Gastroesophageal sphincter (tissue), 4 donors: ENCODE measurements around the gene MAGI3. TPM values are rescaled to one million over a fixed set of nuclear protein-coding genes. Genes with fewer than 3 reads are reported as not detected.

Experiments used
- ATAC-seq: fragments of 150-250 bp; one replicate; pipeline ENCODE4 v1.9.1; 2016; ENCODE audit warnings: mild to moderate bottlenecking, moderate library complexity
- H3K27ac ChIP-seq, 4 donors: fragments of 200-600 bp; sonication (generic) in 3 of 4; 1 replicate in 3 of 4; 2 replicates in 1 of 4; pipeline ENCODE4 v1.5.1; 2016 to 2019
- H3K27me3 ChIP-seq: fragments of 200-600 bp; sonication (generic); one replicate; pipeline ENCODE4 v1.5.1; 2019
- H3K36me3 ChIP-seq, 2 donors: fragments of 200-600 bp; sonication (generic); one replicate each; pipeline ENCODE4 v1.5.1; 2019; ENCODE audit warnings: control low read depth in 1 of 2
- H3K4me1 ChIP-seq, 3 donors: fragments of 200-600 bp; sonication (generic); 1 replicate in 2 of 3; 2 replicates in 1 of 3; pipeline ENCODE4 v1.5.1; 2016 to 2019; ENCODE audit warnings: control low read depth in 2 of 3
- H3K4me3 ChIP-seq, 2 donors: fragments of 200-600 bp; sonication (generic); one replicate each; pipeline ENCODE4 v1.5.1; 2019; ENCODE audit warnings: mild to moderate bottlenecking in 1 of 2, moderate library complexity in 1 of 2
- H3K9me3 ChIP-seq, 3 donors: fragments of 200-600 bp; sonication (generic); one replicate each; pipeline ENCODE4 v1.5.1; 2017 to 2019; ENCODE audit warnings: control low read depth in 2 of 3
- EP300 ChIP-seq: sonication (generic); formaldehyde crosslinking; IDR thresholded peaks from one replicate; pipeline ENCODE4 v1.6.1; 2017; ENCODE audit warnings: antibody characterized with exemption, mild to moderate bottlenecking
- POLR2A ChIP-seq, 2 donors: fragments of 450-650 bp; IDR thresholded peaks; one replicate each; pipeline ENCODE4 v1.6.1; 2017; ENCODE audit warnings: antibody characterized with exemption in 2 of 2, mild to moderate bottlenecking in 2 of 2, moderate library complexity in 1 of 2
- POLR2AphosphoS5 ChIP-seq: sonication (generic); formaldehyde crosslinking; IDR thresholded peaks from one replicate; pipeline ENCODE4 v1.6.1; 2017; ENCODE audit warnings: antibody characterized with exemption
- WGBS, 2 donors: methylation state at CpG; one replicate each; pipeline ENCODE4 v1.1.5; 2018; ENCODE audit warnings: low coverage in 1 of 2; 5-methylcytosine and 5-hydroxymethylcytosine counted together
- total RNA-seq, 4 donors: library from RNA; depleted of rRNA; stranded (reverse); fragments of >200 nt; gene quantifications; one replicate each; pipeline ENCODE4 v1.1.0, GENCODE V29; 2016
- TF ChIP-seq, protein P1 (sequence below), 4 experiments: fragments of 200-600 bp in 2 of 4; fragments of 450-650 bp in 2 of 4; sonication (generic) in 1 of 4; IDR thresholded peaks; one replicate each; pipeline ENCODE4 v1.5.1; 2017 to 2019; ENCODE audit warnings: antibody characterized with exemption in 4 of 4, mild to moderate bottlenecking in 2 of 4, moderate library complexity in 2 of 4

The MAGI3 gene
- total RNA-seq, 4 donors from 2014 or later = 18.2 to 26.6 (median 22.7) TPM

GRCh38 chr1:113605146-113605545 lies 214.8 kb downstream of the MAGI3 start:
- no peak for ATAC-seq
- H3K36me3 ChIP-seq = peaks cover 0 to 3% of the 10 kb centered on the region in 2 donors
- H3K27ac ChIP-seq = no peak overlapping the region
- TF ChIP-seq, protein P1, sequence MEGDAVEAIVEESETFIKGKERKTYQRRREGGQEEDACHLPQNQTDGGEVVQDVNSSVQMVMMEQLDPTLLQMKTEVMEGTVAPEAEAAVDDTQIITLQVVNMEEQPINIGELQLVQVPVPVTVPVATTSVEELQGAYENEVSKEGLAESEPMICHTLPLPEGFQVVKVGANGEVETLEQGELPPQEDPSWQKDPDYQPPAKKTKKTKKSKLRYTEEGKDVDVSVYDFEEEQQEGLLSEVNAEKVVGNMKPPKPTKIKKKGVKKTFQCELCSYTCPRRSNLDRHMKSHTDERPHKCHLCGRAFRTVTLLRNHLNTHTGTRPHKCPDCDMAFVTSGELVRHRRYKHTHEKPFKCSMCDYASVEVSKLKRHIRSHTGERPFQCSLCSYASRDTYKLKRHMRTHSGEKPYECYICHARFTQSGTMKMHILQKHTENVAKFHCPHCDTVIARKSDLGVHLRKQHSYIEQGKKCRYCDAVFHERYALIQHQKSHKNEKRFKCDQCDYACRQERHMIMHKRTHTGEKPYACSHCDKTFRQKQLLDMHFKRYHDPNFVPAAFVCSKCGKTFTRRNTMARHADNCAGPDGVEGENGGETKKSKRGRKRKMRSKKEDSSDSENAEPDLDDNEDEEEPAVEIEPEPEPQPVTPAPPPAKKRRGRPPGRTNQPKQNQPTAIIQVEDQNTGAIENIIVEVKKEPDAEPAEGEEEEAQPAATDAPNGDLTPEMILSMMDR (IDR thresholded peaks at IDR 0.05) = no peak
- no peak for TF ChIP-seq EP300
- TF ChIP-seq POLR2AphosphoS5 = no peak
- no peak for TF ChIP-seq POLR2A (IDR thresholded peaks at IDR 0.05)
- no peaks in the 10 kb centered on the region for H3K9me3 ChIP-seq
- no peaks in the 10 kb centered on the region for H3K4me1 ChIP-seq
- H3K27me3 ChIP-seq = no peaks in the 10 kb centered on the region
- H3K4me3 ChIP-seq = no peak overlapping the region

GRCh38 chr1:113608399-113608798 lies 218.1 kb downstream of the MAGI3 start:
- Histone ChIP-seq H3K4me1 (no peaks in the 10 kb centered on the region), H3K9me3 (no peaks in the 10 kb centered on the region), H3K27ac (no peak overlapping the region), H3K36me3 (peaks cover 0 to 9% of the 10 kb centered on the region in 2 donors), H3K27me3 (no peaks in the 10 kb centered on the region), H3K4me3 (no peak overlapping the region)
- ATAC-seq = no peak
- WGBS, 2 donors = 73 to 83% methylated on average over 1 to 3 of the region's 3 CpGs
- TF ChIP-seq EP300 = no peak
- no peak for TF ChIP-seq POLR2AphosphoS5
- TF ChIP-seq POLR2A (IDR thresholded peaks at IDR 0.05) = no peak
- TF ChIP-seq, protein P1 (IDR thresholded peaks at IDR 0.05) = no peak

DNA sequence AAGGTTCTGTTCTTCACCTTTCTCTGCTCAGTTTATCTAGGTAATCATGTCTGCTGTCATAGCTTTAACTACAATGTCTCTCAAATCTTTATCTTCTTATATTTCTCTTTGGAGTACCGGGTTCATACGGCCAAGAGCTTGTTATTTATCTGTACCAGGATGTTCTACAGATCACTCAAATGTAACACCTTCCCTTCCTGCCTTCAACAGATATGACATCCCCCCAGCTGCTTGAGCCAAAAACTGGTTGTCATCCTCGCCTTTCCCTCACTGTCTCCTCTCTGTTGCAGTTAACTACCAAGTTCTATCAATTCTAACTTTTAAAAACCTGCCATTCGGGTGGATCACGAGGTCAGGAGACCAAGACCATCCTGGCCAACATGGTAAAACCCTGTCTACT lies 220.1 kb downstream of the MAGI3 start:
- WGBS, 2 donors = 90 to 100% methylated on average over 2 of the region's 5 CpGs
- no peak for ATAC-seq
- no peak overlapping the region for H3K27ac ChIP-seq
- no peaks in the 10 kb centered on the region for H3K9me3 ChIP-seq
- H3K4me3 ChIP-seq = no peak overlapping the region
- peaks cover 0 to 8% (median 0%) of the 10 kb centered on the region in 3 donors for H3K4me1 ChIP-seq
- TF ChIP-seq EP300 = no peak
- no peak for TF ChIP-seq POLR2A (IDR thresholded peaks at IDR 0.05)
- TF ChIP-seq, protein P1 (IDR thresholded peaks at IDR 0.05) = no peak
- no peak for TF ChIP-seq POLR2AphosphoS5
- no peaks in the 10 kb centered on the region for H3K27me3 ChIP-seq
- peaks cover 0 to 9% of the 10 kb centered on the region in 2 donors for H3K36me3 ChIP-seq

GRCh38 chr1:113615425-113615824 lies 225.1 kb downstream of the MAGI3 start:
- no peak for ATAC-seq
- TF ChIP-seq, protein P1 (IDR thresholded peaks at IDR 0.05) = no peak
- no peak for TF ChIP-seq POLR2A (IDR thresholded peaks at IDR 0.05)
- TF ChIP-seq EP300 = no peak
- no peak for TF ChIP-seq POLR2AphosphoS5
- H3K27me3 ChIP-seq = no peaks in the 10 kb centered on the region
- H3K9me3 ChIP-seq = no peaks in the 10 kb centered on the region
- H3K4me1 ChIP-seq = peaks cover 0 to 36% (median 0%) of the 10 kb centered on the region in 3 donors
- no peak overlapping the region for H3K4me3 ChIP-seq
- H3K27ac ChIP-seq = no peak overlapping the region
- H3K36me3 ChIP-seq = peaks cover 0 to 9% of the 10 kb centered on the region in 2 donors

- Histone ChIP-seq H3K27ac (no peak overlapping the region), H3K36me3 (peaks cover 0 to 8% of the 10 kb centered on the region in 2 donors), H3K4me1 (peaks cover 0 to 36% (median 0%) of the 10 kb centered on the region in 3 donors), H3K27me3 (no peaks in the 10 kb centered on the region), H3K4me3 (no peak overlapping the region), H3K9me3 (no peaks in the 10 kb centered on the region)
- TF ChIP-seq, protein P1 (IDR thresholded peaks at IDR 0.05) = no peak
- no peak for TF ChIP-seq POLR2AphosphoS5
- no peak for TF ChIP-seq EP300
- no peak for TF ChIP-seq POLR2A (IDR thresholded peaks at IDR 0.05)
- no peak for ATAC-seq
- 35 to 57% methylated on average over 4 of the region's 4 CpGs for WGBS, 2 donors
These were observed 225.8 kb downstream of the MAGI3 start for GRCh38 chr1:113616156-113616555.
